Left ventricle myocardium superior (tissue), 1 donor: Measurements from ENCODE around the gene KRT81. TPM values are rescaled to one million over a fixed set of nuclear protein-coding genes. Genes with fewer than 3 reads are reported as not detected.
"Not testable (repeated sequence)": the region's sequence is repeated elsewhere in the genome, so short reads cannot be mapped to it uniquely, and the experiment has no call there.

Source experiments
- ATAC-seq: fragments of 200-7000 bp; cut with Tn5 transposase; one replicate; pipeline ENCODE4 v1.9.1; 2020; ENCODE audit warnings: mild to moderate bottlenecking, moderate library complexity
- DNase-seq: peaks from one replicate; pipeline ENCODE4 v3.0.0-alpha.2; 2020
- intact Hi-C: fragments of 100-400 bp; cut with micrococcal nuclease; formaldehyde crosslinking; loops from one replicate; pipeline ENCODE4 v1.11.0; 2022
- total RNA-seq: library from RNA; stranded (reverse); fragmentation: NEBNext Ultra II Directional; extraction: Animal tissue kit (Norgen Biotek cat#: 25700); gene quantifications from one replicate; pipeline ENCODE4 v1.2.1, GENCODE V29; 2021
- donor health status: DM: no; HTN: yes; CAD: no; lungs with severe emphysema.

The KRT81 gene
- total RNA-seq, 1 donor from 2014 or later = not detected

DNA sequence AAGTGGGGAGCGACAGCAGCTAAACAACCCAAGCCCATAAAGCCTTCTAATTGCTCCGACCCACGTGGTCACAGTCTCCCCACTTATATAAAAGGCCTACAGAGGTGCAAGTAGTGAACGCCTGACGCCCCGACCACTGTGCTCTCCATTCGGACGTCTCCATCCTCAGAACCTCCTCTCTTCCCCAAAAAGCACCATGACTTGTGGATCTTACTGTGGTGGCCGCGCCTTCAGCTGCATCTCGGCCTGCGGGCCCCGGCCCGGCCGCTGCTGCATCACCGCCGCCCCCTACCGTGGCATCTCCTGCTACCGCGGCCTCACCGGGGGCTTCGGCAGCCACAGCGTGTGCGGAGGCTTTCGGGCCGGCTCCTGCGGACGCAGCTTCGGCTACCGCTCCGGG, 10.4 kb upstream of the KRT81 start:
- not testable (repeated sequence) for DNase-seq

DNA sequence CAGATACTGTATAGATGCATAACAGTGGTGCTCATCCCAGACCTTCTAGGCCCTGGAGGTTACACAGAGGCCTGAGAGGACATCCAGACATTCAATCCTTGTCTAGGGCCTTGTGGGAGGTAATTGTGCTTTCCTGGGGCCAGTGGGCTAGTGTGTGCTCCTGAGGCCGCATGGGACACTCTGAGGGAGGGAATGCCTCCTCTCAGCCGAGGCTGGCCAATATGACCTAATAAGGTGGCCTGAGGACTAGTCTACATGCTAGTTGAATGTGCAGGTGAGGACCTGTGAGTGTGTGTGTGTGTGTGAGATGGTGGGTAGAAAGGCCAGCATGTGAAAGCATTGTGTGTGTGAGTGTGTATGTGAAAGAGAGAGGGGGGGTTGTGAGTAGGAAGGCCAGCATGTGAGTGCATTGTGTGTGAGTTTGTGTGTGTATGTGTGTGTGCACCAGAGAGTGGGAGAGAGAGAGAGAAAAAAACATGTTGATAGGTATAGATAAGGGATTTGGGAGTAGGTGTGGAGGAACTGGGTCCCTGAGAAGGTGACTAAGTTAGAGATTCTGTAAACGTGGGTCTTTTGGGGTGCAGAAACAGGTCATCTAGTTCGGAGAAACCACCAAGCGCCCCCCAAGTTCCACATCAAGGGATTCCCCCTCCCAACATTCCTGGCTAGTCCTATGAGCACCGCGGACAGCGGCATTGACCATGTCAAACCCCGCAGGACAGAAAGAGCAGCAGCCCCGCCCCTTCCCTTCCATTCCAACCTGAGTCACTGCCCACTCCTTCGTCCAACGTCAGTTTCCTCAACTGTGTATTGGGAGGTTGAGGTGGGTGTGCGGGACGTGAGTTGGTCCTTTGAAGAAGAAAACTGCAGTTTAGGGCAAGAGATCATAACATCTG, 9.7 kb upstream of the KRT81 start:
- DNase-seq (no peak), ATAC-seq (no peak)
- intact Hi-C loops = no loop called here

More for the DNA sequence above, 10.4 kb upstream of the KRT81 start:
- ATAC-seq, intact Hi-C loops: not testable (repeated sequence)

DNA sequence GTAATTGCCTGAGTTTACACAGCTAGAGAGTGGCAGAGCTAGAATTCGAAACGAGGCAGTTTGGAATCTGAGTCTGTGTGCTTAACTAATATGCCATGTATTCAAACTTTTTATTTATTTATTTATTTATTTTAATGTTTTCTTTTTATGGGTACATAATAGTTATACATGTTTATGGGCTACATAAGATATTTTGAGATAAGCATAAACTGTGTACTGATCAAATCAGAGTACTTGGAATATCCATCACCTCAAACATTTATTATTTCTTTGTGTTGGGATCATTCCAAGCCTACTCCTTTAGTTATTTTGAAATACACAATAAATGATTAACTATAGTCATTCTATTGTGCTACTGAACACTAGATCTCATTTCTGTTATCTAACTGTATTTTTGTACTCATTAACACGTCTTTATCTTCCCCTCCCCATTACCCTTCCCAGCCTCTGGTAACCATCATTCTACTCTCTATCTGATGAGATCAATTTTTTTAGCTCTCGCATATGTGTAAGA, 7.4 kb upstream of the KRT81 start:
- DNase-seq (no peak), ATAC-seq (no peak)
- intact Hi-C loops = no loop called here

DNA sequence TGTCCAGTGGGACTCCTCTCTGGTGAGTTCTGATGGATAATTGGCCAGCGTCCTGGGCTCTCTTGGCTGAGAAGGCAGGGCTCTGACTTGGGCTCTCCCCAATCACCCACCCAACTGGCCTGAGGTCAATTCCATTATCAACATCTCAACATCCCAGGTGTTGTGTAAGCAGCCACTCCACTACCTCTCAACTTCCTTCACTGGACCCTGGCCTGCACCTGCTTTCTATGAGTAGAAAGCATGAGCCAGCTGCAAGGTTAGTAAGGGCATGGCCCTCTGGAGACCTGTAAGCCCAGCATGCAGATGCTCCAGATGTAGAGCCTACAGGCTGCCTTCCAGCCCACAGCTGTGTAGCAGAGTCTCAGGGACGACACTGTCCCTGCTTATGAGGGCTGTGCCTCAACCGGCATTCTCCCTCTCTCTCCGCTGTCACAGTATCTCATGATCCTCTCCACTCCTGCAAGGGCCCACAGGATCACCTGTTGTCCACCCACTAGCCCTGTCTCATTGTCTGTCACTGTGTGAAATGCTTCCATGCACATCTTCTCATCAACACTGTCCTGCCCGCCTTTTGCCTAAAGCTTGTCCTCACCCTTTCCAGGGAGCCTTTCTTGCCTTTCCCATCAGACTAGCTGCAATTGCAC, 5.4 kb upstream of the KRT81 start:
- intact Hi-C loops = no loop called here
- no peak for DNase-seq
- ATAC-seq = no peak

DNA sequence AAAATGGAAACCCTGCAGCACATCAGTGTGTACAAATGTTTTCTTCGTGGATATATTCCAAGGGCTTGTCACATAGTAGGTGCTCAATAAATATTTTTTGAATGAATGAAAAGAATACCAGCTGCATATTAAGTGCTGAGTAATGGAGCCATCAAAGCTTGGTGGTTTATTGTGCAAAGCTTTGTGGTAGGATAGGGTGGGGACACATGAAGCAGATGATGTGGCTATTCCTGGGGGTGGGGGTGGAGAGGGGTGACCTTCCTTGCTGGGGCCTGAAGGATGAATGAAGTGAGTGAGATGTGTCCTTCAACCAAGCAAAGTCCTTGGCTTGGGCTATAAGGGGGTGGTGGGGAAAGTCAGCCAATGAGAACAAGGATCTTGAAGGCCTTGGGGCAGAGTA, 4.3 kb upstream of the KRT81 start:
- DNase-seq = no peak
- ATAC-seq = no peak
- intact Hi-C loops = no loop called here

DNA sequence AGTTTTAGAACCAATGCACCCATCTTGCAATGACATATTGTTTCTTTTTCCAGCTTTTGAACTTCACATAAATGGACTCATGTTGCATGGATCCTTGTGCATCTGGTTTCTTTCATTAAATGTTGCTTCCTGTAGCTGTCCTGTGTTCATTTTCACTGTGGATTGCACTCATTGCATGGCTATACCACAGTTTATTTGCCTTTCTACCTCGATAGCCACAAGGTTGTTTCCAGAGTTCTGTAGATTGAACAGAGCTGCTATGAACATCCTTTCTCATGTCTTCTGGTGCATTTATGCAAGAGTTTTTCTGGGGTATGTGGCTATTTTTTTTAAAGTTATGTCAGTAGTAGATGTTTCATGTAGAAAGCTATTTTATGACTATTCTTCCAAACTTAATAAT, 3.5 kb upstream of the KRT81 start:
- ATAC-seq (no peak), DNase-seq (no peak)
- intact Hi-C loops = no loop called here

DNA sequence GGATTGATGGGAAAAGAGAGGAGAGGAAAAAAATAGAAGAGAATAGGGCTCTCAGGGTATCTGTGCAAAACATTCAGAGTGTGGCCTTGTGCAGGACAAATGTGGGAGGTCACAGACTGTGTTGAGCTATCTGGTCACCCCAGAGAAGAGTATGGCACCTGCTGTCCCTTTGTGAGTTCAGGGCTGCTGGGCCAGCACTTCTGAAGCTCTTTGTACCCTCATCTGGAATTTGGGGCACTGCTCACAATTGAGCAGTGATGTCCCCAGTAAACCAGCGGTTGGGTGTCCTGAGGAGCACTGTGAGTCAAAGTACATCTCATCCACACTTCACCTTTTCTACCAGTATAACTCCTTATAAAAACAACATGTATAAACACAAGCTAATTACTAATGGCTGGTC, 2.6 kb upstream of the KRT81 start:
- DNase-seq = no peak
- no peak for ATAC-seq
- intact Hi-C loops = no loop called here

DNA sequence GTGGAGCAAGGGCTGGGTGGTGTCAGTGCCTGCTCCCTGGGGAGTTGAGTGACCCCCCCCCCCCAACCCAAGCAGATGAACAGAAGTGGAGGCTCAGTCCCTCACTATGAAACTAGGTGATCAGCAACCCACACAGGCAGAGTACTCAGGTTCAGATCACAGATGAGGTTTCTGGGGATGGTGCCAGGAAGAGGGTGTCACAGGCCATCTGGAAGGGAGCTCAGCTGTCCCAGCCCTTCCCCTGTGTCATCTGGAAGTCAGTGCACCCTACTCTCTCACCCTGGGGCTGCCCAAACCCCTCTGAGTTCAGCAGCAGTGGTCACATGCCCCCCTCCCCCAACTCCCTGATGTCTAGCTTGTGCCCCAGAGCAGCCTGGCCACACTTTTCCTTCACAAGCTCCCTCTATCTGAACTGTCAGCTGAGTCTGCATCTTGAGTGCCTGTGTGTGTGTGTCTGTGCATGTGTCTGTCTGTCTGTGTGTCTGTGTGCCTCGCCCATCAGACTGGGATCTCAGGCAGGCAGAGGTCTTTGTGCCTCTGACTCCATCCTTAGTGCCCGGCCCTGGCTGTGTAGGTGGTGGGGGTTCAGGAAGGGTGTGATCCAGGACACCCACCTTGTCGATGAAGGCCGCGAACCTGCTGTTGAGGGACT, 725 bp downstream of the KRT81 start:
- intact Hi-C loops, ATAC-seq, DNase-seq: not testable (repeated sequence)

DNA sequence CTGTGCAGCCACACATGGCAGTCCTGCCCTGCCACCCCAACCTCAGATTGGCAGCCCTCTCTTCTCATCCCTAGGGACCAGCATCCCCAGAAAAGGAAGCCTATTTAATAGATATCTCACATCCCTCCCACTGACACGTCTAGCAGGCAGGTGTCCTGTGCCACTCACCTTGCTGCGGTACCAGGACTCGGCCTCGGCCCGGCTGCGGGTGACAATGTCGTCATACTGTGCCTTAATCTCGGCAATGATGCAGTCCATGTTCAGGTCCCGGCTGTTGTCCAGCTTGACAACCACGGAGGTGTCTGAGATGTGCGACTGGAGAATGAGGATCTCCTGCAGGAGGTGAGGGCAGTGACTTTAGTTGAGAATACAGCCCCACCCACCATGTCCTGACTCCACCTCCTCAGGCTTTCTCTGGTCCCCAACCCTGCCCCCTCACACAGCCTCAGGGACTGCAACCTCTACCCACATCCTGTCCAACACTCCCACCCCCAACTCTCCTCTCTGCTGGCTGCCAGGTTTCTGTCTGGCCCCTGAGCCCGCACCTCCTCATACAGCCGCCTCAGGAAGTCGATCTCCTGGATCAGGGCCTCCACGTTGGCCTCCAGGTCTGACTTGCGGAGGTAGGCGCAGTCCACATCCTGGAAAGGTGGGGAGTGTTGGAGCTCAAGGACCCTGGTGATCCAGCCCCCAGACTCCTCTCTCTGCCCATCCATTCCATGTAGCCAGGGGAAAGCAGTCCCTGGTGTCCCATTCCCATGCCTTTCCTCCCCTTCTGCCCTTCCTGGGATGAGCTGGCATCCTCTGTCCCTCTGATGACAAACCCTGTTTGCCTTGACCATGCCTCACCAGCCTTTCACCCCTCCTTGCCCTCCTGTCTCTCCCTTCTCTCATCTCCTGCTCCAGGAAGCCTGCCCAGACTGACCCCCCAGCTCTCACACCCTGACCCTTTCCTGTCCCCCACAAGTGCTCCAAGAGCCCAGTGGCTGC, 3.2 kb downstream of the KRT81 start:
- ATAC-seq, DNase-seq, intact Hi-C loops: not testable (repeated sequence)

DNA sequence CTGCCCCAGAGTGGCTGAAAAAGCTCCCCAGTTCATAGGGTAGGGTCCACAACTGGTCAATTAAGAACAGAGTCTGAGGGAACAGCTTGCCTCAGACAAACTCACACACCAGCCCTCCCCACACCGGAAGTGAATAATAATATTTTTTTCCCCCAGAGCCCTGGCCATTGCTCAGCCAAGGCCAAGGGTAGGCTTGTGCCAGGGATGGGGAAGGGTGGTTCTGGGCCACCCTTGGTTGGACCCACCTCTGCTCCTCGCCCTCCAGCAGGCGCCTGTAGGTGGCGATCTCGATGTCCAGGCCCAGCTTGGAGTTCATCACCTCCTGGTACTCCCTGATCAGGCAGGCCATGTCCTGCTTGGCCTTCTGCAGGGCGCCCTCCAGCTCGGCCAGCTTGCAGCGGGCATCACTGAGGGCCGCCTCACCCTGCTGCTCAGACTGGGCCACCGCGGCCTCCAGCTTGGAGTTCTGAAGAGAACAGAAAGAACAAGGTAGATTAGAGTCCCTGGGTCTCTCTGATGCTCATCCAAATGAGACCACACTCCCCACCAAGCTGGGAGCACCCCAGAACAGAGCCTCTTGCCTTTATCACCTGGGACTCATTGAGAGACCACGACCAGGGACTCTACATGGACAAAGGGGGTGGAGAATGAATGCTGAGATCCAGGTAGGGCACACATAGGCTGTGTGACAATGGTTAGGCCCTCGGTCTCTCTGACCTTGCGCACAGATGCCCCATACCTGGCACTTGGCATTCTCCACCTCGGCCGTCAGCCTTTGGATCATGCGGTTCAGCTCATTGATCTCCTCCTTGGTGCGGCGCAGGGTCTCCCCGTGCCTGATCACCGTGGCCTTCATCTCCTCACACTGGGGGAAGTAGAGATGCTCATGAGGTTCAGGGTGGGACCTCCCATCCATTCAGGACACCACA, 4.2 kb downstream of the KRT81 start:
- DNase-seq = not testable (repeated sequence)

DNA sequence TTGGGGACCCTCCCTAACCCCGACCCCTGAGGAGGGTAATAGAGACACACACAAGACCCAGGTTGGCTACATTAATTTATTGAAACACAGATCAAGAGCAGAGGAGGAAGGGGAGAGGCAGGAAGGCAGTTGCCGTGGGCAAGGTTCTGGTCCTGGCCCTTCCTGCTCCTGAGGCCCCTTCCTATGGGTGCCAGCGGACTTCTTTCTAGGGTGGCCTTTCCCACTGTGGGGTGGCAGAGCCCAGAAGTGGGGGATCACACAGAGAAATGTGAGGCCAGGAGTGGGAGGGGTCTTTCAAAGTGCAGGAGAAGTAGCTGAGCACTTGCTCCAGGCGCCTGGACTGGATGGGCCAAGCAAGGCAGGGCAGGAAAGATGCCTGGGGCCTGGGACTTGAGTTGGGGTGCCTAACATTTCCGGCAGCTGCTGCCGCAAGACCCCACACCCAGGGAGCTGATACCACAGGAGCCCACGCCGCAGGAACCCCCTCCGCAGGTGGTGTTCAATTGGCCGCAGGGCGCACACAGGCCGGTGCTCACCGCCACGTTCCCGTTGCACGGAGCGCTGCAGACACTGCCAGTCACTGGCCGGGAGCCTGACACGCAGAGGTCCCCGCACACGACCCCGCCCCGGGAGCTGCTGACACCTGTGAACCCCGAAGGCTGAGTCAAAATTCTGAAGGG, 5.3 kb downstream of the KRT81 start:
- DNase-seq (no peak), ATAC-seq (no peak)
- intact Hi-C loops = no loop called here

More for the DNA sequence above, 4.2 kb downstream of the KRT81 start:
- ATAC-seq, intact Hi-C loops: not testable (repeated sequence)

DNA sequence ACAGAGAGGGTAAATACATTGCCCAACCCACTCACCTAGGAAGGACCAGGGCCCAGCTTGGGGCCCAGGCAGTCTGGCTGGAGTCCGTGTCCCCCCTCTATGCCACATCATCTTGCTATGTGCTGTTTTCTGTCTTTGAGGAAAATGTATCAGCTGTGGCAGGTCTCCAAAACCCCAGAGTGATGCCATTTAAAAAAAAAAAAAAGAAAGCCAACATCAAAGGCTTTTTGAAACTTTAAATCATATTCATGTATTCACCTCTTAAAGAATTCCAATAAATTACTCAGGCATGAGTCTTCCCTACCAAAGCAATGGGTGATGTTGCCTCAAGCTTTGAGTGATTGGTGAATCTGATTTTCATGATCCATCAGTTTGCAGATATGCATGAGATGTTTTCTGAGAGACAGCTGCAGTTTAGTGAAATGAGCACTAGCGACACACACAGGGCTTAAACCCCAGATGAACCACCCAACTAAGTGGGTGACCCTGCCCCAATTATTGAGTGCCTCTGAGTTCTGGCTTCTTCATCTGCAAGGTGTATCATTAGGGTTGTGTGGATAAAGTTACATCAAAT, 6.1 kb downstream of the KRT81 start:
- DNase-seq (no peak), ATAC-seq (no peak)
- intact Hi-C loops = no loop called here

DNA sequence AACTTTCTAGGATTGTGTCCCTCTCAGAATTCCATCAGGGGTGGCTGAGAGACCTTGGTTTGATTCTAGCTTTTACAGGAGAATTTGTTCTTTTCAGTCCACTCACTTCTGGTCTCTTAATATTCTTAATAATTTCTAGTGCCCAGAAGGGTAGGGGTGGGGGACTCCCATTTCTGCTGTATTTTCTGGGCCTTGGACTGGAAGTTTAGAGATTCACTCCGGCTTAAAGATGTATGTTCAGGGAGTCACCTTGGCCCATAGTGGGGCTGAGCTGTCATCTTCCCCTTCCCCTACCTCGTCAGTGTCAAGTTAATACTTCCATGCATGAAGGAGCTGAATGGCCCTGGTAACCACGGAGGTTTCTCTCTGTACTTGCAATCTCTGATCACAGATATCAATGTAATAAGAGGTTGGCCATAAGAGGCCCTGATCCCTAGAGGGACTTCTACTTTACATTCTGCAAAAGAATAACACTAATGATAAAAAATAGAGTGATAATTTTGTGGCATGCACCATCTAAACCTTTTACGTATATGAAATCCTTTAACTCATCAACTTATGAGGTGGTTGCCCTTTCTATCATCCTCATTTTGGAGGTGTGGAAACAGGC, 6.7 kb downstream of the KRT81 start:
- ATAC-seq (no peak), DNase-seq (no peak)
- intact Hi-C loops = no loop called here

DNA sequence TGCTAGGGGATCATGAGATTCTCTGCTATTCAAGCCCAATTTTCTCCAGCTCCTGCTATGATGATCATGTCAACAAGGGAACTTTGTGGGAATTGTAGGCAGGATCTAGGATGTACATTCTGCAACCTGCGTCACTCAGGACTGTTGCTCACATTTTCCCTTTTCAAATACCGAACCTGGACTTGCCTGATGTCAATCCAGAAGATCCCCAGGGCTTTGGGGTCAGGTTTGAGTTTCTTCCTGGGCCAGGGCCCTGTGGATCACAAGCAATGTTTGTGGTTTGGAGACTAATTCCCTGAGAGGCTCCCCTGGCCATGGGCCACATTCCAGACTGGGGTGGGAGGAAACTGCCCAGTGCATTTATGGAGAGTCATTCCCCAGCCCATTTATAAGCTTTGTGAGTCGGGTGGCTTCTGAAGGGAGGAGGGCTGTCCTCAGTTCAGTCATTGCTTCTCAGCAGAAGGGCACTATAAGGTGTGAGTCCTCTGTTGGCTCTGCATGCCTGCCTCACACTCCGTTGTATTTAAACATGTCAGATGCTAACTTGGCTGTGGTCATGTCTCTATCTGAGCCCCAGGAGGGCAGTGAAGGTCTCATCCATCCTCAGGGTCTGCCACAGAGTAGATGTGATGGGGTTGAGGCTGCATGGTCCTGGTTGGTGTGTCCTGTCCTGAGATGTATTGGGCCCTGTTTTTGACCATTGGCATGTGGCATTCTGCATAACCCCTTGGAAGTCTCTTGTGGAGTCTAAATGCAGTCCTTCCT, 10.4 kb downstream of the KRT81 start:
- peak; percentile 55 for ATAC-seq
- intact Hi-C loops = no loop called here
- DNase-seq = peak; percentile 46

DNA sequence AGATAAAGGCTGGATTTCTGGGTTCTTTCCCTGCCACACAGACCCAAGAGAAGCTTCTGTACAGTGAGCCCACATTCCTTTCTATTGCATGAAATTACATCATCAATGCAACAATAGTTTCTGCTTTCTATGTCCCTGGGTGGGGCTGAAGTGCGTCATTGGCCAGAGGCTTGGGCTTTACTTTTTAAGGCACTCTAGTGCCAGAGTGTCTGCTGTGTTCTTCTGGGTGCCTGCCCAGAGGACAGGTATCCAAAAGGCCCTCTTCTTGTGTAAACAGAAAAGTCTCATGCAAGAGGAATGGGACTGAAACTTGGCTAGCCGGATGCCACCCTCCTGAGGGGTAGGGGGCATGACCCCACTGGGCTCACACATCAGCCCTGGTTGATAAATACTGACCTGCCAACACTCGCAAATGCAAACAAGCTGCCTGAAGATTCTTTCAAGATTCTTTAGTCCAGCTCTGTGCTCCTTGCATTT, 11.0 kb downstream of the KRT81 start:
- intact Hi-C loops = no loop called here
- ATAC-seq (peak; percentile 54), DNase-seq (no peak)
